ENCODE measurements around the gene BMPR1A. TPM values are rescaled to one million over a fixed set of nuclear protein-coding genes. Genes with fewer than 3 reads are reported as not detected.

The BMPR1A gene
- total and polyA plus RNA-seq, 2 of the 4 experiments (the other 2 are of a cell fraction) = 15.9 to 93.7 TPM

DNA sequence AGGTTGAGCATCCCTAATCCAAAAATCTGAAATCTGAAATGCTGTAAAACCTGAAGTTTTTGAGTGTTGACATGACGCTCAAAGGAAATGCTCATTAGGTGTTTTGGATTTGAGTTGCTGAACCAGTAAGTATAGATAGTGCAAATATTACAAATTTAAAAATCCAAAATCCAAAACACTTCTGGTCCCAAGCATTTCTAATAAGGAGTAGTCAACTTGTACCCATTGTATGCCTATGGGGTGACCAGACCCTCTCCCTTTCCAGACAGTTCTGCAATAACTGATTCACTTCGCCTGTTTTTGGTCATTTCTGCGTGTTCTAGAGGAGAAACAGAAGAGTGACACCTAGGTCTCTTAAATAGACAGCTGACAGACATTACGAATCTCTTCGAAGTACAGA, 110.7 kb downstream of the BMPR1A start:
- POLR2A ChIA-PET (ENCODE audit: unreplicated experiment) = no interaction called here
- Histone ChIP-seq H2AK9ac (replicated peaks; ENCODE audit: low read depth, low read length, poor library complexity) (no peak overlapping the region), H2BK20ac (ENCODE audit: low read depth, low read length) (no peak overlapping the region), H3K27ac (ENCODE audit: insufficient read depth, low read length) (no peak overlapping the region), H3K14ac (replicated peaks; ENCODE audit: low read depth, low read length) (no peak overlapping the region), H3K27me3 (ENCODE audit: control insufficient read depth, insufficient read depth, low read length) (no peaks in the 10 kb centered on the region), H3K56ac (ENCODE audit: extremely low read depth, insufficient read depth, low read length) (no peak overlapping the region), H2AFZ (replicated peaks; ENCODE audit: low read length, poor library complexity) (no peak overlapping the region), H3K18ac (ENCODE audit: low read depth, low read length) (no peak overlapping the region), H3K4me2 (ENCODE audit: low read depth, low read length) (no peak overlapping the region), H3K79me1 (ENCODE audit: low read depth in 1 of 2, low read length in 2 of 2) (peaks cover 14 to 47% of the 10 kb centered on the region in 2 experiments), H4K5ac (ENCODE audit: low read depth, low read length) (no peak overlapping the region), H2BK15ac (ENCODE audit: low read depth, low read length) (no peak overlapping the region), H2BK120ac (ENCODE audit: low read depth, low read length) (no peak overlapping the region), H4K91ac (ENCODE audit: insufficient read depth, low read depth, low read length) (no peak overlapping the region), H4K20me1 (ENCODE audit: insufficient read depth, low read length) (peaks cover 4% of the 10 kb centered on the region; the same call in 1 of the 2 replicates), H3K4me3 (ENCODE audit: insufficient read depth, low read depth, low read length) (no peak overlapping the region), H3K9me3 (ENCODE audit: control insufficient read depth, insufficient read depth, low read length) (no peaks in the 10 kb centered on the region), H2AK5ac (ENCODE audit: low read depth, low read length) (no peak overlapping the region), H2BK5ac (ENCODE audit: low read depth, low read length, poor library complexity, severe bottlenecking) (no peak overlapping the region), H3K23ac (ENCODE audit: low read depth, low read length) (0 out of 2 replicates have a peak overlapping the region, but pooled peaks have one; percentile 40), H3K9ac (ENCODE audit: low read depth, low read length) (no peak overlapping the region), H3K36me3 (ENCODE audit: control insufficient read depth, insufficient read depth, low read length) (no peaks in the 10 kb centered on the region), H3K4me1 (ENCODE audit: control insufficient read depth, insufficient read depth, low read length) (peaks cover 15% of the 10 kb centered on the region), H3K4ac (ENCODE audit: low read depth, low read length) (no peak overlapping the region), H3K9me1 (ENCODE audit: insufficient read depth, low read length) (peaks cover 10% of the 10 kb centered on the region; the same call in 1 of the 2 replicates), H4K8ac (ENCODE audit: low read depth in 2 of 2, low read length in 2 of 2) (no peak overlapping the region)
- no TSS peak for BruUV-seq (replicated peaks)
- intact Hi-C loops (cut with micrococcal nuclease) (loop anchor here (5.0 kb wide), 1 partner anchor 110 kb away; the partner anchor contains the start of gene BMPR1A), in situ Hi-C loops (cut with MboI; ENCODE audit: low sequenced_read_pairs) (no loop called here), dilution Hi-C loops (cut with HindIII; ENCODE audit: low sequenced_read_pairs, unreplicated experiment) (no loop called here)
- CTCF ChIA-PET = interaction anchor here (0.9 kb wide), 1 partner anchor 10 kb away, joined by 5 read pairs; no protein-coding TSS in a partner anchor
- 100% methylated on average over 2 of the region's 5 CpGs; no CpG with 5 or more reads in 1 of the 2 experiments for WGBS, 2 experiments (ENCODE audit: extremely low coverage in 2 of 2, insufficient read length in 1 of 2)
- ATAC-seq (ENCODE audit: low read depth) (no peak), DNase-seq (no peak)
- TF ChIP-seq POLR2A (IDR thresholded peaks at IDR 0.05; ENCODE audit: low read depth, low read length) (no peak), RCOR1 (IDR thresholded peaks at IDR 0.05; ENCODE audit: insufficient replicate concordance, low read length) (no peak), CHD1 (IDR thresholded peaks at IDR 0.05; ENCODE audit: low read depth, low read length) (no peak)
- TF ChIP-seq, protein P1, sequence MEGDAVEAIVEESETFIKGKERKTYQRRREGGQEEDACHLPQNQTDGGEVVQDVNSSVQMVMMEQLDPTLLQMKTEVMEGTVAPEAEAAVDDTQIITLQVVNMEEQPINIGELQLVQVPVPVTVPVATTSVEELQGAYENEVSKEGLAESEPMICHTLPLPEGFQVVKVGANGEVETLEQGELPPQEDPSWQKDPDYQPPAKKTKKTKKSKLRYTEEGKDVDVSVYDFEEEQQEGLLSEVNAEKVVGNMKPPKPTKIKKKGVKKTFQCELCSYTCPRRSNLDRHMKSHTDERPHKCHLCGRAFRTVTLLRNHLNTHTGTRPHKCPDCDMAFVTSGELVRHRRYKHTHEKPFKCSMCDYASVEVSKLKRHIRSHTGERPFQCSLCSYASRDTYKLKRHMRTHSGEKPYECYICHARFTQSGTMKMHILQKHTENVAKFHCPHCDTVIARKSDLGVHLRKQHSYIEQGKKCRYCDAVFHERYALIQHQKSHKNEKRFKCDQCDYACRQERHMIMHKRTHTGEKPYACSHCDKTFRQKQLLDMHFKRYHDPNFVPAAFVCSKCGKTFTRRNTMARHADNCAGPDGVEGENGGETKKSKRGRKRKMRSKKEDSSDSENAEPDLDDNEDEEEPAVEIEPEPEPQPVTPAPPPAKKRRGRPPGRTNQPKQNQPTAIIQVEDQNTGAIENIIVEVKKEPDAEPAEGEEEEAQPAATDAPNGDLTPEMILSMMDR (conservative IDR thresholded peaks at IDR 0.05; ENCODE audit: low read depth, low read length) = no peak
